ENCODE results near the gene KIF26A. TPM values are rescaled to one million over a fixed set of nuclear protein-coding genes. Genes with fewer than 3 reads are reported as not detected.

KIF26A gene
- polyA plus RNA-seq, 1 donor from 2014 or later, result 11.2 TPM

- Histone ChIP-seq H3K9me3 (ENCODE audit: low read length) (no peaks in the 10 kb centered on the region), H2AFZ (ENCODE audit: low read depth, low read length) (no peak overlapping the region), H3K4me2 (ENCODE audit: low read length) (no peak overlapping the region), H3K9me2 (ENCODE audit: insufficient read depth, low read length) (no peaks in the 10 kb centered on the region), H3K79me2 (replicated peaks; ENCODE audit: insufficient read depth, low read length) (no peaks in the 10 kb centered on the region), H3F3A (ENCODE audit: insufficient read depth, low read length, poor library complexity, severe bottlenecking) (no peaks in the 10 kb centered on the region), H3K27ac (ENCODE audit: low read length) (no peak overlapping the region), H3K4me3 (ENCODE audit: low read length) (no peak overlapping the region), H3K36me3 (ENCODE audit: insufficient read depth, low read length) (no peaks in the 10 kb centered on the region), H3K9ac (ENCODE audit: low read length) (no peak overlapping the region), H4K20me1 (ENCODE audit: insufficient read depth) (no peaks in the 10 kb centered on the region), H3K27me3 (ENCODE audit: insufficient read depth, low read depth, low read length) (no peaks in the 10 kb centered on the region)
- TF ChIP-seq EP300 (conservative IDR thresholded peaks at IDR 0.05; ENCODE audit: poor library complexity, severe bottlenecking), result no peak
- no peak for TF ChIP-seq POLR2AphosphoS5 (IDR thresholded peaks at IDR 0.05)
- TF ChIP-seq EZH2 (IDR thresholded peaks at IDR 0.05; ENCODE audit: borderline replicate concordance, insufficient read depth, low read length, poor library complexity, severe bottlenecking), result no peak
- no peak for TF ChIP-seq CTCF (IDR thresholded peaks at IDR 0.05; ENCODE audit: poor library complexity, severe bottlenecking)
- TF ChIP-seq TAF1 (IDR thresholded peaks at IDR 0.05; ENCODE audit: low read depth), result no peak
- no peak for TF ChIP-seq RAD21 (conservative IDR thresholded peaks at IDR 0.05)
- no peak for TF ChIP-seq MXI1 (conservative IDR thresholded peaks at IDR 0.05; ENCODE audit: poor library complexity, severe bottlenecking)
- no peak for TF ChIP-seq SMC3 (conservative IDR thresholded peaks at IDR 0.05; ENCODE audit: poor library complexity)
- TF ChIP-seq, protein P1, sequence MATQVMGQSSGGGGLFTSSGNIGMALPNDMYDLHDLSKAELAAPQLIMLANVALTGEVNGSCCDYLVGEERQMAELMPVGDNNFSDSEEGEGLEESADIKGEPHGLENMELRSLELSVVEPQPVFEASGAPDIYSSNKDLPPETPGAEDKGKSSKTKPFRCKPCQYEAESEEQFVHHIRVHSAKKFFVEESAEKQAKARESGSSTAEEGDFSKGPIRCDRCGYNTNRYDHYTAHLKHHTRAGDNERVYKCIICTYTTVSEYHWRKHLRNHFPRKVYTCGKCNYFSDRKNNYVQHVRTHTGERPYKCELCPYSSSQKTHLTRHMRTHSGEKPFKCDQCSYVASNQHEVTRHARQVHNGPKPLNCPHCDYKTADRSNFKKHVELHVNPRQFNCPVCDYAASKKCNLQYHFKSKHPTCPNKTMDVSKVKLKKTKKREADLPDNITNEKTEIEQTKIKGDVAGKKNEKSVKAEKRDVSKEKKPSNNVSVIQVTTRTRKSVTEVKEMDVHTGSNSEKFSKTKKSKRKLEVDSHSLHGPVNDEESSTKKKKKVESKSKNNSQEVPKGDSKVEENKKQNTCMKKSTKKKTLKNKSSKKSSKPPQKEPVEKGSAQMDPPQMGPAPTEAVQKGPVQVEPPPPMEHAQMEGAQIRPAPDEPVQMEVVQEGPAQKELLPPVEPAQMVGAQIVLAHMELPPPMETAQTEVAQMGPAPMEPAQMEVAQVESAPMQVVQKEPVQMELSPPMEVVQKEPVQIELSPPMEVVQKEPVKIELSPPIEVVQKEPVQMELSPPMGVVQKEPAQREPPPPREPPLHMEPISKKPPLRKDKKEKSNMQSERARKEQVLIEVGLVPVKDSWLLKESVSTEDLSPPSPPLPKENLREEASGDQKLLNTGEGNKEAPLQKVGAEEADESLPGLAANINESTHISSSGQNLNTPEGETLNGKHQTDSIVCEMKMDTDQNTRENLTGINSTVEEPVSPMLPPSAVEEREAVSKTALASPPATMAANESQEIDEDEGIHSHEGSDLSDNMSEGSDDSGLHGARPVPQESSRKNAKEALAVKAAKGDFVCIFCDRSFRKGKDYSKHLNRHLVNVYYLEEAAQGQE (IDR thresholded peaks at IDR 0.05; ENCODE audit: borderline replicate concordance), result no peak
Observed at GRCh38 chr14:104164512-104164911, 26.1 kb downstream of the KIF26A start.

GRCh38 chr14:104166698-104167097 lies 28.3 kb downstream of the KIF26A start:
- H3K79me2 ChIP-seq (replicated peaks; ENCODE audit: insufficient read depth, low read length), result no peaks in the 10 kb centered on the region
- no peak overlapping the region for H3K9ac ChIP-seq (ENCODE audit: low read length)
- no peak overlapping the region for H3K4me2 ChIP-seq (ENCODE audit: low read length)
- H3K27me3 ChIP-seq (ENCODE audit: insufficient read depth, low read depth, low read length), result no peaks in the 10 kb centered on the region
- no peaks in the 10 kb centered on the region for H3F3A ChIP-seq (ENCODE audit: insufficient read depth, low read length, poor library complexity, severe bottlenecking)
- no peak overlapping the region for H2AFZ ChIP-seq (ENCODE audit: low read depth, low read length)
- H4K20me1 ChIP-seq (ENCODE audit: insufficient read depth), result no peaks in the 10 kb centered on the region
- H3K9me3 ChIP-seq (ENCODE audit: low read length), result no peaks in the 10 kb centered on the region
- H3K9me2 ChIP-seq (ENCODE audit: insufficient read depth, low read length), result no peaks in the 10 kb centered on the region
- no peak overlapping the region for H3K4me3 ChIP-seq (ENCODE audit: low read length)
- TF ChIP-seq POLR2AphosphoS5 (IDR thresholded peaks at IDR 0.05) (no peak), SMC3 (conservative IDR thresholded peaks at IDR 0.05; ENCODE audit: poor library complexity) (no peak), EP300 (conservative IDR thresholded peaks at IDR 0.05; ENCODE audit: poor library complexity, severe bottlenecking) (no peak), CTCF (IDR thresholded peaks at IDR 0.05; ENCODE audit: poor library complexity, severe bottlenecking) (no peak), RAD21 (conservative IDR thresholded peaks at IDR 0.05) (no peak), MXI1 (conservative IDR thresholded peaks at IDR 0.05; ENCODE audit: poor library complexity, severe bottlenecking) (no peak)
- TF ChIP-seq, protein P1 (IDR thresholded peaks at IDR 0.05; ENCODE audit: borderline replicate concordance), result no peak
- no peak overlapping the region for H3K27ac ChIP-seq (ENCODE audit: low read length)
- H3K36me3 ChIP-seq (ENCODE audit: insufficient read depth, low read length), result no peaks in the 10 kb centered on the region
